Activated naive CD4-positive, alpha-beta T cell treated with anti-CD3 and anti-CD28 coated beads, Interleukin-2, amount 50 U/mL, for 72 hours (primary cell): ENCODE data around the gene RING1. TPM values are rescaled to one million over a fixed set of nuclear protein-coding genes. Genes with fewer than 3 reads are reported as not detected.

Experiments
- ATAC-seq, 2 donors: fragments of 150-1000 bp; cut with Tn5 transposase; 2 replicates each; pipeline ENCODE4 v1.10.0; 2021; ENCODE audit warnings: mild to moderate bottlenecking in 2 of 2, moderate library complexity in 2 of 2
- DNase-seq, 2 donors: peaks; one replicate each; pipeline ENCODE4 v3.0.0; 2021 to 2022; ENCODE audit warnings: low spot score in 2 of 2
- H3K27ac Mint-ChIP-seq, 2 donors: one replicate each; pipeline ENCODE4 v1.8.0; 2022; ENCODE audit warnings: mild to moderate bottlenecking in 2 of 2, mixed read lengths in 2 of 2
- H3K36me3 Mint-ChIP-seq, 2 donors: one replicate each; pipeline ENCODE4 v1.8.0; 2022; ENCODE audit warnings: mixed read lengths in 2 of 2
- H3K9me3 Mint-ChIP-seq, 2 donors: one replicate each; pipeline ENCODE4 v1.8.0; 2022; ENCODE audit warnings: mixed read lengths in 2 of 2
- total RNA-seq, 2 donors: library from RNA; stranded (reverse); gene quantifications; one replicate each; pipeline ENCODE4 v1.2.3, GENCODE V29; 2022

Gene RING1
- 10 to 100 TPM; 30.3 to 46.5 TPM for total RNA-seq

DNA sequence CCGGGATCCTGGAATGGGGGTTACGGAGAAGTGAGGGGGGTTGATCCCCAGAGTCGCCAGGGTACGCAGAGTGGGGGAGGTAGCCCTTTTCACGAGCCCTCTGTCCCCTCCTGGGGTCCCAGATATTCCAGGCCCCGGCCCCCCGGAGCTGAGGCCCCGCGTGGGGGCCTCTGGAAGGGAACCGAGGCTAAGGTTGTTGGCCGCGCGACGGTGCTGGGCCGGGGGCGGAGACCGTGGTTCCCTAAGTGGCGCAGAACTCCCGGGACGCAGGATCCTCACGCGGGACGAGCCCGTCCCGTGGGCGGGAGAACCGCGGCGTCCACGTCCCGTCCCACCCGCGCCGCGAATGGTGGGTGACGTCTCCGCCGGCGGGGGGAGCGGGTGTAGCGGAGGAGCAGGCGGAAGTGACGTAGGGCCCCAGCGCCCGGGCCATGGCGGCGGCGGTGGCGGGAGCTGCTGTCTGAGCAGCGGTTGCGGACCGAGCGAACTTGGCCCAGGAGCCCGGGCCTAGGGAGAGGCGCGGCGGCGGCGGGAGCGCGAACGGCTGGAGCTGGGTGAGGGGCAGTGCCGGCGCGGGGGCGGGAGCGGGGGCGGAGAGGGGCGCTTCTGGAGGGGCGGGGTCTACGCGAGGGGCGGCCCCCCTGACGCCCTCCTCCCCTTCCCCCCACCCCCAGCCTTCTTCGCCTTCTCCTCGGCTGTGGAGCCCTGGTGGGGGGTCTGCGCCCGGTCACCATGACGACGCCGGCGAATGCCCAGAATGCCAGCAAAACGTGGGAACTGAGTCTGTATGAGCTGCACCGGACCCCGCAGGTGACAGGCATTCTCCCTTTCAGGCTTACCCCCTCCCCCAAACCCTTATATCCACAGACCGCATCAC is at the start of gene RING1:
TSS of gene RING1 (plus strand) at position 410 of the 877 bp plus-strand sequence. CDS start at position 733, 323 bp downstream.
- H3K36me3 Mint-ChIP-seq: peaks cover 11 to 21% of the 10 kb centered on the region in 2 donors
- H3K9me3 Mint-ChIP-seq: no peaks in the 10 kb centered on the region
- H3K27ac Mint-ChIP-seq: peak within 1 kb of the TSS; percentile 93 to 97
- DNase-seq (peak; percentile 80 to 87), ATAC-seq (peak; percentile 29 to 46)

DNA sequence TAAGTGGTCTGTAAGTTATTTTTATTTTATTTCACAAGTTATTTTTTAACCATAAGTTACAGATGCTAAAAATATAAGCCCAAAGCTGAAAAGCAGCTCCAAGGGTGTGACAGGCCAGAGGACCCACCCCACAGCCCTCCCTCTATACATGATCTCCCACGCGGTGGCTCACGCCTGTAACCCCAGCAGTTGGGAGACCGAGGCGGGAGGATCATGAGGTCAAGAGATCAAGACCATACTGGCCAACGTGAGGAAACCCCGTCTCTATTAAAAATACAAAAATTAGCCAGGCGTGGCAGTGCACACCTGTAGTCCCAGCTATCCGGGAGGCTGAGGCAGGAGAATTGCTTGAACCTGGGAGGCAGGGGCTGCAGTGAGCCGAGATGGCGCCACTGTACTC is 48.2 kb upstream of the RING1 start:
- Mint-ChIP-seq H3K27ac (no peak overlapping the region), H3K9me3 (no peaks in the 10 kb centered on the region), H3K36me3 (no peaks in the 10 kb centered on the region)
- ATAC-seq: no peak
- no peak for DNase-seq

DNA sequence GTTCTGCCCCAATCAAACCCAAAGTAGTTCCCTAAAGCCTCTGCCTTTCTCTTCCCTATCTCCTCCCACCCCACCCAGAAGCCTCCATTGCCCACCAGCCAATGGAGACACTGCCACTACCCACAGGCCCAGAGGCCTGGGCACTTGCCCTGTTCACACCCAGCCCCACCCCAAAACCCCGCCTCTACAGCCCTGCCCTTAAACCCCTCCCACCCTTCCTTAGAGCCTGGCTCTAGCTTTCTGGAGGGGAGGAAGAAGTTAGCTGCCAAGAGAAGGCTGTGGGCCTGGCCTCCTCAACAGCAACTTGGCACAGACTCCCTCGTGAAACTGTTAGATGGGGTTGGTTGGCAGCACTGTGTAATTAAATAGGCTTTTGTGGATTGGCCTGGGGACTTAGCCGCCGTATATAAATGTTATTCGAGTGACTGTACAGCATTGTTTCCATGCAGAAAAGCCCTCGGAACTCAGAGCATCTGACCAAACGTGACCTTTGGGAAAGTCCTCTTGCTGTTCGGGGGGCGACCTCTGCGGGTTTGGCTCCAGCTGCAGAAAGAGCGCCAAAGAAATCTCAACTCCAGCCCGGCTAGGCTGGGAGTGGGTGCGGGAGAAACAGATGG is 47.5 kb upstream of the RING1 start:
- H3K36me3 Mint-ChIP-seq: no peaks in the 10 kb centered on the region
- no peaks in the 10 kb centered on the region for H3K9me3 Mint-ChIP-seq
- H3K27ac Mint-ChIP-seq: no peak overlapping the region
- ATAC-seq (no peak), DNase-seq (no peak)

DNA sequence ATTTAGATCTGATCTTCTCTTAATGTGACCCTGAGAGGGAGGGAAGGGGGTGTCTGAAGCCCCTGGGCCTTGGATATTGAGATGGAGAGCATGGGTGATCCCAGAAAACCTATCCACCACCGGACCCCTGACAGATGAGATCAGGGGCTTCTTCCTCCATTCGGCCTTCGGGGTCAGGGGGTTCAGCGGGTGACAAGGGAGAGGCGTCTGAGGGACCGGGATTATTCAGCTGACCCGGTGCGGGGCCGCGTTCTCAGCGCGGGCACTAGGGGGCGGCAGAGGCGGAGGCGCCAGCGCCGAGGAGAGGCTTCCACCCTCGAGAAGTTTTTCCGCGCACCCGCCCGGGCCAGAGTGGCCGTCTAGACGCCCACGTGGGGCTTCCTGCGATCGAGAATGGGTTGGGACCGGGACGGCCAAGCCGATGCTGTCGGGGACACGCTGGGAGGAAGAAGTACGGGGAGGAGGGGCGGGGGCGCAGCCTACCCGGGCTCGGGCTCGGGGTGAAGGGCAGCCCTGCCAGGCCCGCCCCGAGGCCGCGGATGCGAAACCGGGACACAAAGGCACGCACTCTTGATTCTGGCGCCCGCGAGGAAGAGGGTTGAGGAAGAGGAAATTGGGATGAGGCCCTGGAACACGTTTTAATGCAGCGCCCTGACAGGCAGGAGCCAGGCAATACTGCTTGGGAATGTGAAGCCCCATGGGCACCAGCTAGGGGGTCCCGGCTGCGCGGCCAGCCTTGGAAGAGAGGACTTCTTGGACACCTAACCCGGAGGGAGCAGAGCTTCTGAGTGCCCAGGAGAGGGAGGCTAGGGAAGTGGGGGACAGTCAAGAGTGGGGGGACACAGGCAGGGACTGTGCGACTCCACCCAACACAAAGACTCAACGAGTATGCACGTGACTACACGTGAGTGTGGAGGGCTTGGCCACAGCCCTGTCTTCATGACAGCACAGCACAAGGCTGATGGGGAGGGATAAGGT is 46.7 kb upstream of the RING1 start:
- DNase-seq: peak; percentile 87 to 93
- no peaks in the 10 kb centered on the region for H3K9me3 Mint-ChIP-seq
- H3K27ac Mint-ChIP-seq: peak overlapping the region; percentile 67 to 84
- H3K36me3 Mint-ChIP-seq: no peaks in the 10 kb centered on the region
- peak; percentile 93 to 94 for ATAC-seq

DNA sequence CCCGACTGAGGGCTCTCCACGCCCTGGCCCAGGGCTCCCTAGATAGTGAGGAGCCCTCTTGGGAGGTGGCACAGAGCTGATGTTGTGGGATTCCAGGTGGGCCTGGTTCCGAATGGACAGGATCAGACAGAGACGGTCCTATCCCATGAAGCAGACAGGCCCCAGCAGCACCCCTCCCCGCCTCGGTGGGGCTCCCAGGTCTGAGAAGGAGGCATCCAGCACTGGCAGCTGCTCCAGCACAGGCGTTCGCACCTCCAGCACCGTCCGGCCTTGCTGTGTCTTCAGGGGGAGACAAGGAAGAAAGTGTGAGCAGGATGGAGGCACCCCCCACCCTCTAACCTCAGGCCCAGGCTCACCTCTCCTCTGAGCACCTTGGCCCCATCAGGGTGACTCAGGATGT is 44.8 kb upstream of the RING1 start:
- no peak overlapping the region for H3K27ac Mint-ChIP-seq
- H3K36me3 Mint-ChIP-seq: no peaks in the 10 kb centered on the region
- H3K9me3 Mint-ChIP-seq: no peaks in the 10 kb centered on the region
- ATAC-seq (no peak), DNase-seq (no peak)

DNA sequence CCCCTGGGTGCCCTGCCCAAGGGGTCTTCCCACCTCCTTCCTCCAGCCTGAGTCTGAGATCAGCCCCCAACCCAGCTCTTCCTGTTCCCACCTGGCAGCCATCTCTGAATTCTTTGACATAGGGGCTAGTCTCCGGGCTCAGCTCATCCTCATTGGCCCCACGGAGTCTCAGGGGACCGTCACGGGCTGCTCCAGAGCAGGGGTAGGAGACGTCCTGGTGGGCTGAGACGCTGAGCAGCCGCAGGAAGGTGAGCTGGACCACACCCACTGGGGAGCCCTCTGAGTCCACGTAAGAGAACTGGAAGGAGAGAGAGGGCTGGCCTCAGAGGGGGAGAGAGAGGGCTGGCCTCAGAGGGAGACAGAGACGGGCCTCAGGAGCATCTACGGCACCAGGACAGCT is 44.1 kb upstream of the RING1 start:
- ATAC-seq: no peak
- no peak for DNase-seq
- H3K27ac Mint-ChIP-seq: no peak overlapping the region
- H3K9me3 Mint-ChIP-seq: no peaks in the 10 kb centered on the region
- no peaks in the 10 kb centered on the region for H3K36me3 Mint-ChIP-seq

DNA sequence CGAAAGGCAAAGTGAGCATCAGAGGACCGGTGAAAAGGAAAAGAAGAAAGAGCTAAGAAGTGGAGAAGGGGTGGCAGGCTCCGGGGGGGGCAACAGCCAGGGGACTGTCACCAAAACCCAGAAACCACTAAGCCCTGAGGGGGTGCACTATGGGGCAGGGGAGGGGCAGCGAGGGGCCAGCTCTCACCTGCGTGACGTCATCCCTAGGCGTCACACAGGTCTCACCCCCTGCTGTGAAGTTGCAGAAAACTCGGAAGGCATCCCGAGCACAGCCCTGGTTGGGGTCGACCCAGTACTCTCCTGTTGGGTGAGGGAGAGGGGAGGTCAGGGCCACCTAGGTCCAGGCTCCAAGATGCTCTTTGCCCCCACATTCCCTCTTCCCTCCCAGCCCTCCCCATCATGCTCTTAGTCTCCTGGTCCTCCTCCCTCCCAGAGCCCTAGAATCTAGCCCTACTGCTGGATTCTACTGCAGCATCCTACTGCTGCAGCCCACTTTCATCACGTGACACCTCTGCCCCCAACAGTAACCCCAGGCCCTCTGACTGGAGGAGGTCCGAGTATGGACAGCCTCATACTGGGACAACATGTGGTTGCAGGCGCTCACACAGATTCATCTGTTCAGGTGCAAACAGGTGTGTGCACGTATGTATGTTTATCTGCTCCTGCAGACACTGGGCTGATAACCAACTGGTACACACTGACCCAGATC is 43.5 kb upstream of the RING1 start:
- H3K36me3 Mint-ChIP-seq: no peaks in the 10 kb centered on the region
- DNase-seq (peak in 1 of 2 donors; percentile 49), ATAC-seq (no peak)
- no peaks in the 10 kb centered on the region for H3K9me3 Mint-ChIP-seq
- no peak overlapping the region for H3K27ac Mint-ChIP-seq

DNA sequence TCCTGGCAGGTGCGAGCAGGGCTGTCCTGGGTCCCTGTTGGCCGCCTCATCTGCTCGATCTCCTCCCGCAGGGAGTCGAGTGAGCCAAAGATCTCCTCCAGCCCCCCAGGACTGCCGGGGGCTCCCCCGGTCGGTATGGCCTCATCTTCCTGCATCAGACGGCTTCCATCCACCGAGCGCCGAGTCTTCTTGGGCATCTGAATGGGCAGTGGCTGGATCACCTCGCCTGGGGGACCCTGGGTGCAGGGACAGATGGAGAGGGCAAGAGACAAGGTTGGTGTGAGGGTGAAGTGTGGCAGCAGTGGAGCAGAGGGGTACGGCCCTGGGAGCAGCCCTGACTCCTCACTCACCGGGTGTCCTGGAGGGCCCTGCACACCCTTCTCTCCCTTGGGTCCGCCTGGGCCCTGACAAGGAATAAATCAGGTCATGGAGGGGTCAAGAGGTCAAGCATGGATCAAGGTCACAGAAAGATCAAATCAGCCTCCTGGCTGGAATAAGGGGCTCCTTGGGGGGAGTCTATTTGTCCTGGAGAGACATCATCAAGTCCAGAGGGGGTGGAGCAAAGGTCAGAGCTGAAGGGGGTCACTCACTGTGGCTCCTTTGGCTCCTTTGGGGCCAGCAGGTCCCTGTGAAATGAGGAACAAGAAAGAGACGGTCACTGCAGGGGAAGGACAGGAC is 42.6 kb upstream of the RING1 start:
- Mint-ChIP-seq H3K36me3 (no peaks in the 10 kb centered on the region), H3K9me3 (no peaks in the 10 kb centered on the region), H3K27ac (no peak overlapping the region)
- no peak for ATAC-seq
- peak in 1 of 2 donors; percentile 51 for DNase-seq

DNA sequence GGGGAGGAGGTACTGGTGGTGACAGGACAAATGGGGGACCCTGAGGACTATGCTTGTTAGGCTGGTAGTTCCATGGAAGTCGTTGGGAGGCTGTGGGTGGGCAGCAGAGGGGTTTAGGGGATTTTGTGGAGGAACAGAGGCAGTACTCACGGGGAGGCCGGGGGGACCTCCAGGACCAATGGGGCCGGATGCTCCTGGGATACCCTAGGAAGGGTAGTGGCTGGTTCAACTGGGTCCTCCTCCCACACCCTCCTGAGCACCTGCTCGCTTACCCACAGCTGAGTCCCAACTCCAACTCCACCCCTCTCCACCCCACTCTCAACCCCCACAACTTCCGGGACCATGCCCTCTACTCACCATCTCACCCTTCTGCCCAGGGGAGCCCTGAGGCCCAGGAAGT is 41.9 kb upstream of the RING1 start:
- H3K9me3 Mint-ChIP-seq: no peaks in the 10 kb centered on the region
- DNase-seq: no peak
- ATAC-seq: no peak
- H3K27ac Mint-ChIP-seq: peak overlapping the region in 1 of 2 donors; percentile 66
- no peaks in the 10 kb centered on the region for H3K36me3 Mint-ChIP-seq

DNA sequence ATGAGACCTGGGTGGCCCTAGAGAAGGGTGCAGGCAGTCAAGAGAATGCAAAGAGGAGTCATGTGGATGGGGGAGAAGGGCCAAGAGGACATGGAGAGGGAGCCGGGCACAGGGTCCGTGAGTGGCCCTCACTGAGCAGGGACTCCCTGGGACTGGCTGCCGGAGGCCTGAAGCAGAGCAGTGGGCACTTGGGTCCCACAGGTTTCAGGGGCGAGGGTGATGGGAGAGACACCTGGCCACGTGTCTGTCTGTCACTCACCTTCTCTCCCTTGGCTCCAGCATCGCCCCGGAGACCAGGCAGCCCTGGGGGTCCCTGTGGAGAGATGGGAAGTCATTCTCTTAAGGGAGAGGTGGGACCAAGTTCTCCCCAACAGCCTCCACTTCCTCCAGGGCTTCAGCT is 41.5 kb upstream of the RING1 start:
- no peaks in the 10 kb centered on the region for H3K9me3 Mint-ChIP-seq
- H3K27ac Mint-ChIP-seq: peak overlapping the region in 1 of 2 donors; percentile 66
- DNase-seq (peak in 1 of 2 donors; percentile 48), ATAC-seq (no peak)
- H3K36me3 Mint-ChIP-seq: no peaks in the 10 kb centered on the region

DNA sequence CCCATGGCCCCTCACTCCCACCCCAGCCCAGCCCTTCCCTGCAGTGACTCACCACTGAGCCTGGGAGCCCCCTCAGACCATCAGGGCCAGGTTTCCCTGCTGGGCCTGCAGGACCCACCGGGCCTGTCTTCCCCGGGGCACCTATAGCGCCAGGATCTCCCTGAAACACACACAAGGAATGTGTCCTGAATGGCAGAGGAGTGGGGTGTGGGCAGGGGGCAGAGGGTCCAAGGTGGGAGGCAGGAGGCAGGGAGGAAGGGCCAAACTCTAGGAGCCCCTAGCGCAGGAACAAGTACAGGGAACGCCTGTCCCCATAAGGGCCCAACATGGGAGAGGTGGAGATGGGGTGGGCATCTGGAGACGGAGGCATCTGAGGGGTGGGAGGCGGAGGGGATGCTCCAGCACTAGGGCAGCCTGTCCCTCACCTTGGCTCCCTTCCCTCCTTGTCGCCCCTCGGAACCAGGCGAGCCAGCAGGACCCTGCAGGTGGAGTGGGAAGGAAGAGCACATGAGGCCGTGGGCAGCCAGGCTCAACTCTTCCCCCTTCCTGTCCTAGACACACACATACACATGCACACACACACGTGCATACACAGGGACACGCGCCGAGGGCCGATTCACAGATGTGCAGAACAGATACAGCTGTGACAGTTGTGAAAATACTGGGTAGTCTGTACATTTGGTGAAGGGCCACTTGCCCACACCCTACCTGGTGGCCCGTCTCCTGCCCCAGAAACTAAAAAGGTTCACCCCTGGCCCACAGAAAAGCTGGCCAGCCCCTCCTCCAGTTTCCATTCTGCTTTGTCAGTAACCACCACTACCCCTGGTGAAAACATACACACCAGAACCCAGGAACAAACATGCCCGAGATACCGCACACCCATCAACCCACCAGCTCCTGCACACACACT is 40.7 kb upstream of the RING1 start:
- peak overlapping the region in 1 of 2 donors; percentile 58 for H3K27ac Mint-ChIP-seq
- DNase-seq (no peak), ATAC-seq (no peak)
- H3K36me3 Mint-ChIP-seq: no peaks in the 10 kb centered on the region
- H3K9me3 Mint-ChIP-seq: no peaks in the 10 kb centered on the region

DNA sequence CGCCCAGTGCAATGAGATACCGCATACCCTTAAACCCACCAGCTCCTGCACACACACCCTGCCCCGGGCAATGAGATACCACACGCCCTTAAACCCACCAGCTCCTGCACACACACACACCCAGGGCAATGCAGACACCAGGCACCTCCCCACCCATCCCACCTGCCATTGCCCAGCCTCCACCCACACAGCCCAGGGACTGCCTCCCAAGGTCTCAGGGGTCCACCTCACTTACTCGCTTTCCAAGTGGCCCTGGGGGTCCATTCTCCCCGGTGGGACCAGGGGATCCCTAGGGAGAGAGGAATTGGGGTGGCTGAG is 40.1 kb upstream of the RING1 start:
- ATAC-seq (peak in 1 of 2 donors; percentile 27), DNase-seq (no peak)
- no peaks in the 10 kb centered on the region for H3K36me3 Mint-ChIP-seq
- H3K27ac Mint-ChIP-seq: peak overlapping the region in 1 of 2 donors; percentile 58
- H3K9me3 Mint-ChIP-seq: no peaks in the 10 kb centered on the region

DNA sequence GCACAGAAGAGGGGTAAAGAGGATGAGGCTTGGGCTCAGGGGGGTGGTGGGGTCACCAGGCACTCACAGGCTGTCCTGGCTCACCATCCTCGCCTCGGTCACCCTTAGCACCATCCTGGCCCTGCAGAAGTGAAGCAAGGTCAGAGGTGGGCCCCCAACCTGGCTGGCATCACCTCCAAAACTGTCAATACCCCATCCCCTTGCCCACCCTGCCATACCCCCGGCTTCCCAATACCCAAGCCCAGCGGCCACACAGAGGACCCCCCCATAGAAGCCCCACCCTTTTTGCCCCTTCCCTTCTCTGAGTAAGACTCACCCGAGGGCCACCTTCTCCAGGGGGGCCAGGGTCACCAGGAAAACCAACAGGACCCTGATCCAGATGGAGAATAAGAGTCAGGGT is 39.7 kb upstream of the RING1 start:
- no peak for ATAC-seq
- H3K36me3 Mint-ChIP-seq: no peaks in the 10 kb centered on the region
- H3K27ac Mint-ChIP-seq: peak overlapping the region in 1 of 2 donors; percentile 58
- H3K9me3 Mint-ChIP-seq: no peaks in the 10 kb centered on the region
- DNase-seq: no peak

DNA sequence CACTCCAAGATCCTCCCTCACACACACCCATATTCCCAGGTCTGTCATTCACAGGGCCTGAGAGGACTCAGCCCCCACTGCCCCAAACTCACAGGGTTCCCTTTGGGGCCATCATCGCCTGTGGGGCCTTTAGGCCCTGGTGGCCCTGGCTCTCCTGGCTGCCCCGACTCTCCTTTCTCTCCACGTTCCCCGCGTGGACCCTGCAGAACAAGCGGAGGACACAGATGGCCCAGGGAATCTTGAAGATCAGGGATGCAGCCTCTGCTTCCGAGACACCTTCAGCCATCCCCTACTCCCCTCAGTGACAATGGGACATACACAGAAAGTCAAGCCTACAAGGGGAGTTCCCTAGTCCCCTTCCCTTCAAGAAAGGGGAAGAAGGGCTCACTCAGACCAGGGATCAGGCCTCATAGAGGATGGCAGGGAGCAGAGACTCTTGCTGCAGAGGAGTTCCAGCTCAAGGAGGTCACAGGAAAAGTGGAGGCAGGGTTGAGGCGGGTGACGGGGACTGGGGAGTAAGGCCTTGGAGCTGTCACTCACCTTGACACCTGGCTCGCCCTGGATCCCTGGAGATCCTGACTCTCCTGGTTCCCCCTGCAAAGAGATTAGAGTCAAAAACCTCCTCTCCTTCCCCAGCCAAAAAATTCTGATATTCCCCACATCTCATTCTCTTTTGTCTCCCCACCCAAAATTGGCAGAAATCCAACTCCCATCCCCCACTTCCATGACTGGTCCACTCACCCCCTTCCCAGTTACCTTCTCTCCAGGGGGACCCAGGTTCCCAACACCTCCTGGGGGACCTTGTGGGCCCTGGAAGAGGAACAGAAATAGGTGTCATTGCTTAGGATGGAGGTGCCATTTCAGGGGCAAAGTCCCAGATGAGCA is 38.8 kb upstream of the RING1 start:
- DNase-seq (no peak), ATAC-seq (no peak)
- Mint-ChIP-seq H3K9me3 (no peaks in the 10 kb centered on the region), H3K36me3 (no peaks in the 10 kb centered on the region), H3K27ac (peak overlapping the region in 1 of 2 donors; percentile 26)
